ENCODE measurements around the gene HDGF.

The HDGF gene

DNA sequence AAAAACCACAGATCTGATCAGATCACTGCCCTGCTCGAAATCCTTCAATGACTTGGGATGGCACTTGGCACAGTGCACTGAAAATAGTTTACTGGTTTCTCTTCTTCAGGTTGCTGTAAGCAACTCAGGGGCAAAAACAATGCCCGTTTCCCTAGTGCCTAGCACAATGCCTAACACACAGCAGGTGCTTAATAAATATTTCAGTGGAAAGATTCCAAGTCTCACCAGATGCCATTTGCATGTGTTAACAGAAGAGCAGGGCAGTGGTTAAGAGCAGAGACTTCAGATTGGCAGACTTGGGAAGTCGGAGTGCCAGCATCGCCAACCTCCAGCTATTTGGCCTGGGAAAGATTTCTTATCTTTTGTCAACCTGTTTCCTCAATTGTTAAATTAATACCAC is 34.1 kb downstream of the HDGF start:
- DNase-seq: no peak

- no peak for DNase-seq
Observed at GRCh38 chr1:156714830-156715229, 36.6 kb downstream of the HDGF start.

- no peak for DNase-seq
Observed at GRCh38 chr1:156712626-156713025, 38.8 kb downstream of the HDGF start.

DNA sequence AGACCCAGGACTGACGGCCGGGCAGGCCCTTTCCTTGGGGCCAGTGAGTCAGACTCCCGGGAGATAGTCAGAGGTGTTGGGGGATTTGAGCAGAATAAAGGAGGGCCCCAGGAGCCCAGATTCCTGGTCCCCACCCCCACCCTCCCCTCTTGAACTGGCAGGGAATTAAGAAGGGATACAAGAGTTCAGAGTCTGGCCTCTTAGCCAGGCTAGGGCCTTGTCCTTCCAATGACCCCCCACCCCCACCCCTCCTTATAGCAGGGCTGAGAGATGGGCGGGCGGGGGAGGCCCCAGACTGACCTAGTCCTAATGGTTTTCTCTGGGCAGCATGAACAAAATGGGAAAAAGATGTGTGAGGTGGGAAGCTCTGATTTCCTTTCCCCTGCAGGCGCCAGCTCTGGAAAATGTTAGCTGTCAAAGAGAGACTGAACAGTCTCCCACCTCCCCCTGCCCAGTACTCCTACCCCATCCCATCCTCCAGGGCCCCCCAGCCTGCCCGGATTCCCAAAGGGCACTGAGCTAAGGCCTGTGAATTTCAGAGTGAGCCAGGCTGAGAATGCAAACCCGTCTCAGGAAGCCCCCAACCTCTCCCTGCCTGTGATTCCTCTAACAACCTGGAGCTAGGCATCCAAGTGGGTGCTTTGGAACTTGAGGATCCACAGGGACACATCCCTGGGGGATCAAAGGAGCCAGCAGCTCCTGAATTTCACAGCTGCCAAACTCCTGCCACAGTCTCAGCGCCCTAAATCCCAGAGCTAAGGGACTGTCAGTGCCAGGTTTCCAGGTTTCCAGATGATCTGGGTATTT is 40.3 kb downstream of the HDGF start:
- DNase-seq: no peak

DNA sequence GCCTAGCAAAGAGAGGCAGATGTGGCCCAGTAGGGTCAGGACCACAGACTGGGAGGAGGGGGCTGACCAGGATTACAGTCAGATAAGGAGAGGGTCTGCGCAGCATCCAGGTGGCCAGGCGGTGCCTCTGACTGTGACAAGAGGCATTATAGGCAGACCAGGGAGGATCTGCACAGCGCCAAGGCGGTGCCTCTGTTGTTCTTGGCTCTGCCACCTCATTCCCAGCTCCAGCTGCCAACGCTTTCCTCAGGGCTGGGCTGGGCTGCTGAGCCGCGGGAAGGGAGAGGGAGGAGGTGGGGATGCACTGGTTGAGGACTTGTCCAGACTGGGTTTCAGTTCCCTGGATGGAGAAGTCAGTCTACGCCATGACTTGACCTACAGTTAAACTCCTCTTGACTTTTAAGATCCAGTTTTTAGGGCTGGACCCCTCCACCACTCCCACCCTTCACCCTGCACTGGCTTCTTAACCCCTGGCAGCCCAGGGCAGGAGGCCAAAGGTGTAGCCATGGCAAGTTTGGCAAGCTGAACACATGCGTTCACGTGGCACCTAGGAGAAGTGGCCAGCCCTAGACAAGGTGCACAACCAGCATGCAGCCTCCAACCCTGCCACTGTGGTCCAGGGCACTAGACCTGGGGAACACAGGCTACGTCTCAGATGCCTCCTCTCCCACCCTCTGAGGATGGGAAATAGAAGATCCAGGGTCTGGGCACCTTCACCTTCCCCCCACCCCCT is 41.6 kb downstream of the HDGF start:
- DNase-seq: no peak

DNA sequence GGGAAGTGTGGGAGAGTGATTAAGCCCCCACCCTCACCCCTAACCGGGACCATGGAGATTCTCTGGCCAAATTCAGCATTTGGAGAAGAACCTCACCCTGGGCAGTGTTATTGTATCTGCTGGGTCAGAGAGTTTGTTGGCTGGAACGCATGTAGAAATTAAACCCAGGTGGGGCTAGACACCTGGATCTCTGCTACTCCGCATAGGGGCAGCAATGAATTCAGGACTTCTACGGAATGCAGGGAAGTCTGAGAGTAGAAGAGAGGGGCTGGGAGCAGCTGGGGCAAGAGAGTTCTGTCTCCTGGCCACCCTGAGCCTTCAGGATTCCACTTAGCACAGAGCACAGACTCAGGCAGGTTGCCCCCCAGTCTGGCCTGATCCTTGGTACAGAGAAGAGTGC is 42.4 kb downstream of the HDGF start:
- no peak for DNase-seq

GRCh38 chr1:156708218-156708661 is 43.2 kb downstream of the HDGF start:
- DNase-seq: no peak

- DNase-seq: no peak
Observed at GRCh38 chr1:156707417-156708217, 43.9 kb downstream of the HDGF start.

DNA sequence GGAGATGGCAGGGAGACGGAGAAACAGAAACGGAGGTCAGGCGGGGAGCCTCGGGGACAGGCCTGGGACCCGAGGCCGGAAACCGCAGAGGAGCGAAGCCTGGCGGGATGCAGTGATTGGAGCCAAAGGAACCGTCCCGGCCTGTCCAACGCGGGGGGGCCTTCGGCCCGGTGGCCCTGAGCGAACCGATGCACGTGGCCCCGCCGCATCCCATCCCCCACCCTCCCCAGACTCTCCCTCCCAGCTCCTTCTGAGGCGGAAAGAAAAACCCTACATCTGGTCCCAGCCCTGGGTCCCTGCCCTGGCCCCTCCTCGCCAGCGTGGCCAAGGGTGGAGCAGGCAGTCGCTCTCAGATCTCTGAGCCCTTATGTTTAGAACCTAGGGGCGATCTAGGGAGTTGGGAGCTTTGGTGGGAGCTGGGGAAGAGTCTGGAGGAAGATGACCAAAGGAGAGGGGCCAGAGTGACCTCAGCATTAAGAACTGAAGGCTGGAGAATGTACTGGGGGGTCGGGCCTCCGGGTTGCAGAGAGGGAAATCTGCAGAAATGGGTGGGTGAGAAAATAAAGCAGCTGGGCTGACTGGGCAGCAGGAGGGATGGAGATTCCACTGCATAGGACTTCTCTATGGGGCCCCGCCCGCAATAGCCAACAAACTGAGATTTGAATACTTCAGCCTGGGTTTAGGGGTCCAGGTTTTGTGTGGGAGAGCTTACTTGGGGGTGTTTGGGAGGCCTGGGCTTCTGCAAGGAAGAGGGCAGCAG is 44.6 kb downstream of the HDGF start:
- DNase-seq: peak in 2 of 6 experiments; percentile 15 to 41

GRCh38 chr1:156705918-156706656 is 45.4 kb downstream of the HDGF start:
- DNase-seq: peak; percentile 44 to 81 (median 68)

DNA sequence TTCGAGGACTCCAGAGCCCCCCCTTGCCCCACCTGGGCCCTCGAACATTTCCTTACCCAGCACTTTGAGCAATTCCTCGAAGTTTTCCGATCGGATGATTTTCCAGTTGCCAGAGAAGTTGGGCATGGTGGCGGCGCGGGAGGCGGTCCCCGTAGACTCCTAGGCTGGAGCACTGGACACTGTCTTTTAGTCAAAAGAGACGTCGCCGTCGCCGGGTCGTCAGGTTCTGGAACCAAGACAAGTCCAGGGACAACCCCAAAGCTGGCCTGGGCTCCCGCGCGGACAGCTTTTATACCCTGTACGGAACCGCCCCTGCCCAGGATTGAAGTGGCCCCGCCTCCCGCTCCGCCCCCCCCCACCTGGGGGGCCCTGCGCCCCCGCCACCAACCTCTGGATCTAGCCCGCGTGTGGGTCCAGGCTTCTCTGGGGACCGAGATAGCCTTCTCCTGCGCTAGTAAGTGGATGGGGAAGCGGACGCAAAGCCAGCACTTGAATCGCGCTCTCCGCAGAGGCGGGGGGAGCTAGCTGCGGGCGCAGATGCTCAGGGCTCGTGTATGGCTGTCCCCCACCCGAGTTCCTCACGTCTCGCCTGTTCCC is 46.1 kb downstream of the HDGF start, which contains the start of gene CRABP2:
Gene CRABP2 (minus strand): TSS at position 263 of the 597 bp plus-strand sequence. CDS start 137 bp downstream, at position 126.
- DNase-seq: peak in 4 of 6 experiments; percentile 28 to 70 (median 48)

GRCh38 chr1:156704930-156705320 is 46.5 kb downstream of the HDGF start:
- DNase-seq: peak in 2 of 6 experiments; percentile 17 to 32

DNA sequence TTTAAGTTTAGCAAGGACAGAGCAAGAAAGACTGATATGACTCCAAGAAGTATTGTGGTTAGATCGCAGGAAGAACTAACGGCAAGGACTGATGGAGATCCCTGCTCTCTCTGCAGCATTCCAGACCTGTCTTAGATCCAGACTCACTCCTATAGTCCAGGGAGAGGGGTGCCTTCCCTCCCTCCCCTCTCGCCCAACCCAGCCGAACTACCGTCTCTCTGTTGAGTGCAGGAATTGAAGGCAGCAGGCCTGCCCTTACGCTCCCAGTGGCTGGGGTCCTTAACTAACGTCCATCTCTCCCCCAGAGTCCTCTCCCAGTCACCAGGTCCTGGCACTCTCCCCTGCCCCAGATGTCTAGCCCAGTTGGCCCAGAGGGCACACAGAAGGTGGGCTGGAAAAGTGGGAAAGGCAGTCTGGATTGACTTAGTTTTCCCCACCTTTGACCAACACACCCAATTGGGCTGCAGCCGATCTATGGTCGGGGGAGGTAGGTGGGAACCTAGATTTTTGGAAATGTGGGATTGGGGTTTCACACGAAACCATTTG is 47.2 kb downstream of the HDGF start:
- no peak for DNase-seq

GRCh38 chr1:156703741-156704140 is 47.7 kb downstream of the HDGF start:
- no peak for DNase-seq

DNA sequence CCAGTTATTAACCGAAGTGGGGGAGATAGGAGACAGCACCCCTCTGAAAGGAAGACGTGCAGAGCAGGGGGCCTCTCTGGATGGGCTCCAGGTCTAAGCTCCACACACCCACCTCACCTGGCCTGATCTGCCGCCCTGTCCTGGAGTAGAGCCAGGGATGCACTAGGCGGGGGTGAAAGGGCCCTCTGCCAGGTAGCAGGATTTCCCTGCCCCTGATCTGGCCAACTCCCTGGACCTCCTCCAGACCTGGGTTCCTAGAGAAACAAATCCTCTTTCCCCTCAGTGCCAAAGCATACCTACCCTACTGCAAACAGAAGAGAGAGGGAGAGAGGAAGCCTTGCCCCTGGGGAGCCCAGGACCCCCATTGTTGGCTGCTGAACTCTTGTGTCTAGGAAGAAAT is 48.1 kb downstream of the HDGF start:
- no peak for DNase-seq

DNA sequence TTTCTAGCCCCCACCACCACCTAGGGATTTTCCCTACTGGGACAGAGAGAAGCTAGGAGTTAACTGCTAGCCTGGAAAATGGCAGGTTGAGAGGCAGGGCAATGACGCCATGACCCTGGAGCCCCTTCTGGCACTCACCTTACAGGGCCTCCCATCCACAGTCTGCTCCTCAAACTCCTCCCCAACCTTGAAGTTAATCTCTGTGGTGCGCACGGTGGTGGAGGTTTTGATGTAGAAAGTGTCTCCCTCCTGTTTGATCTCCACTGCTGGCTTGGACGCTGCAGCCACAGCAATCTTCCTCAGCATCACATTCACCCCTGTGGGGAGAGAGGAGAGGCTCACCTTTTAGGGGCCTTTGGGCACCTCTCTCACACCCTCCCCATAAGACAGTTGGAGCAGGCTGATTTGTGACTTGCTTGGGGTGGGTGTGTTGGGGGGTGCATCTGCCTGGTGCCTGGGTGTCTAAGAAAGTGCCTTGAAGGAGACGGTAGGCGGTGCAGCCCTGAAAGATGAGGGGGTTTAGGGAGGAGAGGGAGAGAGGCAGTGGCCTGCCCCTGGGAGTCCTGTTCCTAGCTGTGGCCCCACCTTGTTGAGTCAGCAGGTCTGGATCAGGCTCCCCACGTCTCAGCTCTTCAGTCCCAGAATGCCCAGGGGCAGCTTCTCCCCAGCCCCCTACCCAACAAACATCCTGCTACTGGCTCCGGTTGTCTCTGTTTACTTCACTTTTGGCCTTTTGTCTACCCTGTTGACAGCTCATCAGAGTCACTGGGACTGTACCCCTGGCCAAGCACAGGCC is 50.5 kb downstream of the HDGF start:
- DNase-seq: no peak

GRCh38 chr1:156698995-156699394 is 52.5 kb downstream of the HDGF start:
- DNase-seq: no peak

DNA sequence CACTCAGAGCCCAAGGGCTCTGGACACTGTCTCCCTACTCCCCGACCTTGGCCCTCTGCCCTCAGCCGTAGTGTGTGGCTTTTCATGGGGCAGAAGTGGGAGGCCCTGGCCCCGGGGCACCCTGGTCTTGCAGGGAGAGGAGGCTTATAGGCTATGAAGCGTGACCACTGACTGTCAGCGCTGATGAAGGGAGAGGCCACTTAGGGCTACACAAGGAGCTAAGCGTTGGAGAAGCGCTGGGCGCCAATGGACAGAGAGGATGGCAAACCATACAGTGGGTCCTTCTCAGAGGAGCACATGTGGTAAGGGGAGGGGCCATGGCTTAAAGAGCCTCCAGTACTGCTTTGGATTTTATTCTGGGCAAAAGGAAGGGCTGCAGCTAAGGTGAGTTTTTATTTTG is 54.0 kb downstream of the HDGF start:
- DNase-seq: no peak

- no peak for DNase-seq
Observed at GRCh38 chr1:156696755-156697154, 54.7 kb downstream of the HDGF start.

DNA sequence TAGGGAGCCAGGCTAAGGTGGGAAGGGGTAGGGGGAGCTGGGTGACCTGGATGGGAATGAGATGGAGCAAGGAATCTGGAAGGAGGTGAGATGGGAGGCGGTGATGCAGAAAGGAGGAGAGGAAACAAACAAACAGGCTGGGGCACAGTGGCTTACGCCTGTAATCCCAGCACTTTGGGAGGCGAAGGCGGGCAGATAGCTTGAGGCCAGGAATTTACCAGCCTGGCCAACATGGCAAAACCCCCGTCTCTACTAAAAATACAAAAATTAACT is 56.8 kb downstream of the HDGF start:
- no peak for DNase-seq

Measured in stimulated activated naive CD4-positive, alpha-beta T cell (primary cell).